Fibroblast of villous mesenchyme (primary cell): ENCODE measurements around the gene SH3RF3. TPM values are rescaled to one million over a fixed set of nuclear protein-coding genes. Genes with fewer than 3 reads are reported as not detected.

Experiments used
- DNase-seq: peaks from one replicate; pipeline ENCODE4 v3.0.0-alpha.2; 2010; ENCODE audit warnings: low read depth
- H3K4me3 ChIP-seq: 2 replicates; pipeline ENCODE4 v1.5.1; 2011; ENCODE audit warnings: low read depth, mild to moderate bottlenecking, low read length
- total RNA-seq: library from RNA; depleted of rRNA; stranded (reverse); fragments of >200 nt; gene quantifications from 2 replicates; pipeline ENCODE4 v1.2.3, GENCODE V29; 2012
- TF ChIP-seq, protein P1 (sequence below): IDR thresholded peaks from 2 replicates; pipeline ENCODE4 v1.5.1; 2012; ENCODE audit warnings: low read depth, mild to moderate bottlenecking, low read length; ENCODE audit not compliant: insufficient read depth

SH3RF3 gene
- total RNA-seq, 1 donor: 13.4 TPM

DNA sequence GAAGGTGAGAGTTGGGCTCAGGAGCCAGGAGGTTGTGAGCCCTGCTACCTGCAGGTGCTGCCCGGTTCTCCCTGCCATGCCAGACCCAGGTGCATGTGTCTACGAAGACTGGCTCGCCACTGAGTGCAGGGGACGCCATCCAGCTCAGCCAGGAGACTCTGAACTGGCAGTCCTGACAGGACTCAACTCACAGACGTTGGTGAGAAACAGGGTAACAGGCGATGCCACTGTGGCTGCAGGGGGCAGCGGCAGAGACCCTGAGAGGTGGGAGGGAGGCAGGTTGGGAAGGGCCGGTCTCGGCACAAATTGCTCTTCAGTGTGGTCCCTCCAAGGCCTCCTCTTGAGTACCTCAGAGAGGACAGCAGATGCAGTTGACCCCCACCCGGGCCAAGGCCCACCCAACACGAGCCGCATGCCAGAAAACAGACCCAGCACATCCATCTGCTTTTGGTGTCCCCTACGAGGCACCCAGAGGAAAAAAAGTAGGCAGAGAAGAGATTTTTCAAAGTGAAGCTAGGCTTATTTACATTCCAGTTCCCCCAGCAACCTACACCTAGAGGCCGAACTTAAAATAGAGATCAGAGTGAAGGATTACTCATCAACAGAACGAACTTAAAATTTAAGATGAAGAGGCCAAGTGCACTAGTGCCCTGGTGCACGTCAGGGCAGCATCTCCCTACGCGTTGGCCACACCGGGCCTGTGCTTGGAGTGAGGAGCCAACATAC, 300.0 kb downstream of the SH3RF3 start:
- H3K4me3 ChIP-seq: no peak overlapping the region
- TF ChIP-seq, protein P1, sequence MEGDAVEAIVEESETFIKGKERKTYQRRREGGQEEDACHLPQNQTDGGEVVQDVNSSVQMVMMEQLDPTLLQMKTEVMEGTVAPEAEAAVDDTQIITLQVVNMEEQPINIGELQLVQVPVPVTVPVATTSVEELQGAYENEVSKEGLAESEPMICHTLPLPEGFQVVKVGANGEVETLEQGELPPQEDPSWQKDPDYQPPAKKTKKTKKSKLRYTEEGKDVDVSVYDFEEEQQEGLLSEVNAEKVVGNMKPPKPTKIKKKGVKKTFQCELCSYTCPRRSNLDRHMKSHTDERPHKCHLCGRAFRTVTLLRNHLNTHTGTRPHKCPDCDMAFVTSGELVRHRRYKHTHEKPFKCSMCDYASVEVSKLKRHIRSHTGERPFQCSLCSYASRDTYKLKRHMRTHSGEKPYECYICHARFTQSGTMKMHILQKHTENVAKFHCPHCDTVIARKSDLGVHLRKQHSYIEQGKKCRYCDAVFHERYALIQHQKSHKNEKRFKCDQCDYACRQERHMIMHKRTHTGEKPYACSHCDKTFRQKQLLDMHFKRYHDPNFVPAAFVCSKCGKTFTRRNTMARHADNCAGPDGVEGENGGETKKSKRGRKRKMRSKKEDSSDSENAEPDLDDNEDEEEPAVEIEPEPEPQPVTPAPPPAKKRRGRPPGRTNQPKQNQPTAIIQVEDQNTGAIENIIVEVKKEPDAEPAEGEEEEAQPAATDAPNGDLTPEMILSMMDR: no peak
- no peak for DNase-seq

DNA sequence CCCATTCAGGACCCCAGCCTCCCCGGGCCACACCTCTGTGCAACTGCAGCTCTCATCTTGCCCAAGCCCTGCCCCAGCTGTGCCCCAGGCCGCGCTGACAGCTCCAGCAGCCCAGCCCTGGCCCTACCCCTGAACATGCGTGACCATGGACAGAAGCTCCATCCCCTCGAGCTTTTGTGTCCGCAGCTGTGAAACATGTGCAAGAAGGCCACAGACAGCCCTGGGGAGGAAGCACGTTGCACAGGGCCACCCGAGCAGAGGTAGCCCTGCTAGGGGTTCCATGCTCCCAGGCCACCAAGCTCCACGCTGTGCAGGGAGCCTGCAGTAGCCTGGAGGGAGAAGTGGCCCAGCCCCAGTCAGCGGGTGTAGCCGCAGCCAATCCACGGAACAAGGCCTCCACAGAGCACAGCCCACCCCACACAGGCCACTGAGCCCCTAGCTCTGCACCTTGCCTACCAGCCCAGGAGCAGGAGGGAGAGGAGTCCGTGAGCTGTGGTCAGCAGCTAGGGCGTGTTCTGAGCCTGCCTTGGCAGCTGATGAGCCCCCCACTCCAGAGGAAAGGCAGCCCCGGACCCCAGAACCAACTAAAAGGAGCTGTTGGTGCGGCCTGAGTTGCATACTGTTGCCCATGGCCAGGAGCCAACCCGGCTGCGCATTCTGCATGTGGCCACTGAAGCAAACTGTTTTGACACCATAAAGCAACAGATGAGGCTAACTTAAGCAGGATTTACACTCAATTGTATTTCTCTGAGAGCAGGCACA, 300.7 kb downstream of the SH3RF3 start:
- no peak overlapping the region for H3K4me3 ChIP-seq
- DNase-seq: no peak
- TF ChIP-seq, protein P1: no peak

DNA sequence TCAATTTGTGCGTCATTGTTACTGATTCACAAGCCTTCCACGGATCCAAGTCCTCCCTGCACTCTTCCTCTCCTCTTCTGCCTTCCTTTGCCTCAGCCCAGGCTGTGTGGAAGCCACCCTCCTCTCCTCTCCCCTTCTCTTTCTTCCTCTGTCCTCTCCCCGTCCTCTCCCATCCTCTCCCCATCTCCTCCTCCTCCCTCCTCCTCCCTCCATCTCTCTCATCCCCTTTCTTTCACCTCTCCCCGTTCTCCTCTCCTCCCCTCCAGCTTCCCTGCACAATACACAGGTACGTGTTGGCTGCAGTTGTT, 301.3 kb downstream of the SH3RF3 start:
- no peak for DNase-seq

DNA sequence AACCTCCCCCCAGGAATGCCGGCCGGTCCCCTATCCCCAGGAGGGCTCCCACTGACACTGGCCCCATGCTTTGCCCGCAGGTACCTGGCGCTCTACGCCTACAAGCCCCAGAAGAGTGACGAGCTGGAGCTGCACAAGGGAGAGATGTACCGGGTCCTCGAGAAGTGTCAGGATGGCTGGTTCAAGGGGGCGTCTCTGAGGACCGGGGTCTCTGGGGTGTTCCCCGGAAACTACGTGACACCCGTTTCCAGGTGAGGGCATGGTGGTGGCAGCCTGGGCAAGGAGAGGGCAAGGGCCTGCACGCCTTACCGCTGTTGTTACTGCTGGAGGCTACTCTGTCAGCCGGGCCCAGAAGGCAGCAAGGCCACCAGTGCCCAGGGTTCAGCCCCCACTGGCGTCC, 303.4 kb downstream of the SH3RF3 start:
- no peak overlapping the region for H3K4me3 ChIP-seq
- DNase-seq: no peak
- TF ChIP-seq, protein P1: no peak

More for the DNA sequence above, 301.3 kb downstream of the SH3RF3 start:
- TF ChIP-seq, protein P1: no peak
- H3K4me3 ChIP-seq: no peak overlapping the region

DNA sequence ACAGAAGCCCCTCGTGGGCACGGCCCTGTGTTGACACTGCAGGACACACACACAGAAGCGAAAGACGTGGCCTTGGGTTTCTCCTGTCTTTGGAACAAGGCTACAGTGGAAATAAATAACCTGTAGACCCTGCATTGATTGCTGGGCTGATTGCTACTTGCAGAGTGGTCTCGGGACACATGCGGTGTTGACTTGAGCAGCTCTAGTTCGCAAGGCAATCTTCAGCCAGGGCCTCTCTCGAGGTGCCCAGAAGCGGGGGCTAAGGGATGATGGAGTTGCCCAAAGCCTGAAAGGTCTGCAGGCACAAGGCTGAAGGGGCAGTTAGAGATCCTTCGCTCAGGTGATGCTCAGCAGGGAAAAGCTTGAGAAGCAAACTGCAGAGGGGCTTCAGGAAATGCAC, 304.5 kb downstream of the SH3RF3 start:
- H3K4me3 ChIP-seq: no peak overlapping the region
- TF ChIP-seq, protein P1: no peak
- DNase-seq: no peak

DNA sequence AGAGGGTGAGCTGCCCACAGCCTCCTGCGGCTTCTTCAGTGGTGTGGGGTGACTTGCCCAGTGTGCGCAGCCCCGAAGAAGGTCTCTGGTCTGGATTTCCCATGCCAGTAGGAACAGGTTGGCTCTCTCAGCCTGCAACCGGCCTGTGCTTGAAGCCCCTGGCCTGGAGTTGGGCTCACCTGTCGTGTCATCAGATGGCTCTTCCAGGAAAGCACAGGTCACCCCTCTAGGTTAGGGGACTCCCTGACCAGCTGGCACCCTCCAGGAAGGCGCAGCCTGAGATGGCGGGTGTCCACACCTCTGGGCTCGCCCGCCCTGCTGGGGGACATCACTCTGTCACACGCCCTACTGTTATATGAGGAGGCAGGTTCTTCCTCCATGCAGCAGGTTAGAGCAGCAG, 304.9 kb downstream of the SH3RF3 start:
- no peak overlapping the region for H3K4me3 ChIP-seq
- TF ChIP-seq, protein P1: no peak
- no peak for DNase-seq
